GM12878 (cell line): ENCODE data around the gene CYBB. TPM values are rescaled to one million over a fixed set of nuclear protein-coding genes. Genes with fewer than 3 reads are reported as not detected.

ENCODE experiments used
- ASH2L ChIP-seq: fragments of 300-600, 200-600 bp; sonication (generic); IDR thresholded peaks from 2 replicates; pipeline ENCODE4 v1.6.1; 2017; ENCODE audit warnings: low read depth, mild to moderate bottlenecking, borderline replicate concordance
- BHLHE40 ChIP-seq, 2 experiments: fragments of 450-650 bp in 1 of 2; IDR thresholded peaks; 2 replicates each; pipeline ENCODE4 v1.6.1; 2011 to 2017; ENCODE audit warnings: low read depth in 2 of 2, borderline replicate concordance in 1 of 2, improper control_type of control experiment in 1 of 2, low read length in 1 of 2, mild to moderate bottlenecking in 1 of 2
- EP300 ChIP-seq, 2 experiments: fragments of 150-350 bp in 1 of 2; IDR thresholded peaks; 2 replicates each; pipeline ENCODE4 v1.6.1; 2011 to 2012; ENCODE audit warnings: low read depth in 2 of 2, low read length in 2 of 2, borderline replicate concordance in 1 of 2, improper control_type of control experiment in 1 of 2, inconsistent platforms in 1 of 2; ENCODE audit not compliant: control insufficient read depth in 1 of 2
- HDAC6 ChIP-seq: fragments of 200-600 bp; sonication (generic); IDR thresholded peaks from one replicate; pipeline ENCODE4 v1.8.0; 2017; ENCODE audit warnings: antibody characterized with exemption; ENCODE audit not compliant: unreplicated experiment
- IKZF2 ChIP-seq, 2 experiments: fragments of 450-650 bp; IDR thresholded peaks; 2 replicates each; pipeline ENCODE4 v1.6.1; 2017; ENCODE audit warnings: mild to moderate bottlenecking in 2 of 2, moderate library complexity in 2 of 2
- MEF2A ChIP-seq: IDR thresholded peaks from 2 replicates; pipeline ENCODE4 v1.6.1; 2011; ENCODE audit warnings: low read depth, mild to moderate bottlenecking, low read length, moderate library complexity; ENCODE audit not compliant: insufficient read depth
- MTA3 ChIP-seq: IDR thresholded peaks from 2 replicates; pipeline ENCODE4 v1.6.1; 2012; ENCODE audit warnings: low read length, inconsistent platforms, borderline replicate concordance
- SMARCA5 ChIP-seq: fragments of 450-650 bp; IDR thresholded peaks from 2 replicates; pipeline ENCODE4 v1.6.1; 2017; ENCODE audit warnings: mild to moderate bottlenecking
- SMC3 ChIP-seq: IDR thresholded peaks from 2 replicates; pipeline ENCODE4 v1.6.1; 2011; ENCODE audit warnings: low read length, improper control_type of control experiment, borderline replicate concordance
- STAT1 ChIP-seq: fragments of 450-650 bp; conservative IDR thresholded peaks from 2 replicates; pipeline ENCODE4 v1.6.1; 2014; ENCODE audit warnings: antibody characterized with exemption, mild to moderate bottlenecking
- STAT3 ChIP-seq: IDR thresholded peaks from 2 replicates; pipeline ENCODE4 v1.6.1; 2011; ENCODE audit warnings: low read depth, low read length, improper control_type of control experiment
- SUZ12 ChIP-seq: fragments of 200-600 bp; sonication (generic); IDR thresholded peaks from one replicate; pipeline ENCODE4 v1.6.1; 2018; ENCODE audit warnings: antibody characterized with exemption, mild to moderate bottlenecking; ENCODE audit not compliant: unreplicated experiment
- TCF12 ChIP-seq: IDR thresholded peaks from 2 replicates; pipeline ENCODE4 v1.6.1; 2011; ENCODE audit warnings: low read depth, mild to moderate bottlenecking, low read length
- TCF3 ChIP-seq: IDR thresholded peaks from 2 replicates; pipeline ENCODE4 v1.6.1; 2012; ENCODE audit warnings: low read depth, mild to moderate bottlenecking, low read length, borderline replicate concordance; ENCODE audit not compliant: insufficient read depth
- ZNF274 ChIP-seq: IDR thresholded peaks from one replicate; pipeline ENCODE4 v1.8.0; 2011; ENCODE audit not compliant: insufficient read length, insufficient read depth
- ZNF622 ChIP-seq: fragments of 450-650 bp; IDR thresholded peaks from 2 replicates; pipeline ENCODE4 v1.6.1; 2017; ENCODE audit warnings: mild to moderate bottlenecking, inconsistent platforms
- ZSCAN29 ChIP-seq: fragments of 450-650 bp; IDR thresholded peaks from 2 replicates; pipeline ENCODE4 v1.6.1; 2017; ENCODE audit warnings: mild to moderate bottlenecking, moderate library complexity
- polyA plus RNA-seq, 11 experiments: library from polyadenylated mRNA; depleted of rRNA in 4 of 11; unstranded in 6 of 11; stranded (reverse) in 5 of 11; fragments of >200 nt; fragmentation: Nextera tagmentation in 4 of 11; fragmentation: Illumina TruSeq in 1 of 11; extraction: Ambion mirVana in 4 of 11; extraction: Trizol in 1 of 11; gene quantifications; 1 replicate in 1 of 11; 2 replicates in 10 of 11; pipeline versions ENCODE4 v1.2.1 to v1.2.3, GENCODE V29; 2011 to 2016; ENCODE audit warnings: inconsistent platforms in 2 of 11, missing spikeins in 2 of 11, low read depth in 1 of 11
- total RNA-seq, 4 experiments: library from RNA; depleted of rRNA in 3 of 4; stranded (reverse); fragments of >200 nt in 3 of 4; fragmentation: Illumina TruSeq in 1 of 4; extraction: Trizol in 1 of 4; gene quantifications; 2 replicates each; pipeline versions ENCODE4 v1.2.1 to v1.2.3, GENCODE V29; 2013 to 2021
- TF ChIP-seq, protein P1 (sequence below): fragments of 450-650 bp; IDR thresholded peaks from 2 replicates; pipeline ENCODE4 v1.6.1; 2017; ENCODE audit warnings: mild to moderate bottlenecking, moderate library complexity
- TF ChIP-seq, protein P2 (sequence below): fragments of 450-650 bp; IDR thresholded peaks from 2 replicates; pipeline ENCODE4 v1.6.1; 2017; ENCODE audit warnings: mild to moderate bottlenecking, low read depth, inconsistent platforms; ENCODE audit not compliant: poor library complexity, severe bottlenecking
- TF ChIP-seq, protein P3 (sequence below): IDR thresholded peaks from 2 replicates; pipeline ENCODE4 v1.6.1; 2012; ENCODE audit warnings: low read depth, low read length, improper control_type of control experiment
- TF ChIP-seq, protein P4 (sequence below): fragments of 450-650 bp; IDR thresholded peaks from 2 replicates; pipeline ENCODE4 v1.6.1; 2017; ENCODE audit warnings: antibody characterized with exemption, mild to moderate bottlenecking, moderate library complexity

The CYBB gene
- total and polyA plus RNA-seq, 10 of the 15 experiments (the other 5 are each of a cell fraction or from before 2014, with no cell fraction given), result 6.2 to 73.9 (median 24.8) TPM

DNA sequence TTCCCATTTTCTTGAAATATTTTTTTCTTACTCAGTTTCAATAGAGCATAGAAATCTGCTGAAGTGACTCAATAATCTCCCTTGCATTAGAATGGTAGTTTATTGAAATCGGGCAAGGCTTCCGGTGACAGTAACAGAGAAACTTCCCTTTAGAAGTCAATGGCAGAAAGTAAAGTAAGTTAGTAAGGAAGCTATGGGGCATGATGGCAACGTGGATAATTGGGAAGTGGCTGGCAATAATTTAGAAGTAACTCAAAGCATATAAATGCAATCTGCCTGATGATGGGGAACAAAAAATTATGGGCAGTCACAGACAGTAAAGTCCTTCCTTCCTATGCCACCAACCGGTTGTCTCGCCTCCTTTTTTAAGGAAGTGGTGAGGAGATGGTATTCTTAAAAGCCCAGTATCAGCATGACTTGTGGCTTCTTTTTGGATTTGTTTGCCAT lies 7.6 kb downstream of the CYBB start (continued):
- no peak for TF ChIP-seq ZNF274
- TF ChIP-seq, protein P1, sequence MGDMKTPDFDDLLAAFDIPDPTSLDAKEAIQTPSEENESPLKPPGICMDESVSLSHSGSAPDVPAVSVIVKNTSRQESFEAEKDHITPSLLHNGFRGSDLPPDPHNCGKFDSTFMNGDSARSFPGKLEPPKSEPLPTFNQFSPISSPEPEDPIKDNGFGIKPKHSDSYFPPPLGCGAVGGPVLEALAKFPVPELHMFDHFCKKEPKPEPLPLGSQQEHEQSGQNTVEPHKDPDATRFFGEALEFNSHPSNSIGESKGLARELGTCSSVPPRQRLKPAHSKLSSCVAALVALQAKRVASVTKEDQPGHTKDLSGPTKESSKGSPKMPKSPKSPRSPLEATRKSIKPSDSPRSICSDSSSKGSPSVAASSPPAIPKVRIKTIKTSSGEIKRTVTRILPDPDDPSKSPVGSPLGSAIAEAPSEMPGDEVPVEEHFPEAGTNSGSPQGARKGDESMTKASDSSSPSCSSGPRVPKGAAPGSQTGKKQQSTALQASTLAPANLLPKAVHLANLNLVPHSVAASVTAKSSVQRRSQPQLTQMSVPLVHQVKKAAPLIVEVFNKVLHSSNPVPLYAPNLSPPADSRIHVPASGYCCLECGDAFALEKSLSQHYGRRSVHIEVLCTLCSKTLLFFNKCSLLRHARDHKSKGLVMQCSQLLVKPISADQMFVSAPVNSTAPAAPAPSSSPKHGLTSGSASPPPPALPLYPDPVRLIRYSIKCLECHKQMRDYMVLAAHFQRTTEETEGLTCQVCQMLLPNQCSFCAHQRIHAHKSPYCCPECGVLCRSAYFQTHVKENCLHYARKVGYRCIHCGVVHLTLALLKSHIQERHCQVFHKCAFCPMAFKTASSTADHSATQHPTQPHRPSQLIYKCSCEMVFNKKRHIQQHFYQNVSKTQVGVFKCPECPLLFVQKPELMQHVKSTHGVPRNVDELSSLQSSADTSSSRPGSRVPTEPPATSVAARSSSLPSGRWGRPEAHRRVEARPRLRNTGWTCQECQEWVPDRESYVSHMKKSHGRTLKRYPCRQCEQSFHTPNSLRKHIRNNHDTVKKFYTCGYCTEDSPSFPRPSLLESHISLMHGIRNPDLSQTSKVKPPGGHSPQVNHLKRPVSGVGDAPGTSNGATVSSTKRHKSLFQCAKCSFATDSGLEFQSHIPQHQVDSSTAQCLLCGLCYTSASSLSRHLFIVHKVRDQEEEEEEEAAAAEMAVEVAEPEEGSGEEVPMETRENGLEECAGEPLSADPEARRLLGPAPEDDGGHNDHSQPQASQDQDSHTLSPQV, result no peak
- TF ChIP-seq, protein P2, sequence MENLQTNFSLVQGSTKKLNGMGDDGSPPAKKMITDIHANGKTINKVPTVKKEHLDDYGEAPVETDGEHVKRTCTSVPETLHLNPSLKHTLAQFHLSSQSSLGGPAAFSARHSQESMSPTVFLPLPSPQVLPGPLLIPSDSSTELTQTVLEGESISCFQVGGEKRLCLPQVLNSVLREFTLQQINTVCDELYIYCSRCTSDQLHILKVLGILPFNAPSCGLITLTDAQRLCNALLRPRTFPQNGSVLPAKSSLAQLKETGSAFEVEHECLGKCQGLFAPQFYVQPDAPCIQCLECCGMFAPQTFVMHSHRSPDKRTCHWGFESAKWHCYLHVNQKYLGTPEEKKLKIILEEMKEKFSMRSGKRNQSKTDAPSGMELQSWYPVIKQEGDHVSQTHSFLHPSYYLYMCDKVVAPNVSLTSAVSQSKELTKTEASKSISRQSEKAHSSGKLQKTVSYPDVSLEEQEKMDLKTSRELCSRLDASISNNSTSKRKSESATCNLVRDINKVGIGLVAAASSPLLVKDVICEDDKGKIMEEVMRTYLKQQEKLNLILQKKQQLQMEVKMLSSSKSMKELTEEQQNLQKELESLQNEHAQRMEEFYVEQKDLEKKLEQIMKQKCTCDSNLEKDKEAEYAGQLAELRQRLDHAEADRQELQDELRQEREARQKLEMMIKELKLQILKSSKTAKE, result no peak
- TF ChIP-seq IKZF2 (IDR thresholded peaks at IDR 0.05), result peak in 1 of 2 experiments; percentile 63; a peak in 3 of 4 replicates
- no peak for TF ChIP-seq ZNF622
- TF ChIP-seq TCF3, result no peak
- no peak for TF ChIP-seq SUZ12
- TF ChIP-seq STAT1, result no peak
- TF ChIP-seq, protein P3, sequence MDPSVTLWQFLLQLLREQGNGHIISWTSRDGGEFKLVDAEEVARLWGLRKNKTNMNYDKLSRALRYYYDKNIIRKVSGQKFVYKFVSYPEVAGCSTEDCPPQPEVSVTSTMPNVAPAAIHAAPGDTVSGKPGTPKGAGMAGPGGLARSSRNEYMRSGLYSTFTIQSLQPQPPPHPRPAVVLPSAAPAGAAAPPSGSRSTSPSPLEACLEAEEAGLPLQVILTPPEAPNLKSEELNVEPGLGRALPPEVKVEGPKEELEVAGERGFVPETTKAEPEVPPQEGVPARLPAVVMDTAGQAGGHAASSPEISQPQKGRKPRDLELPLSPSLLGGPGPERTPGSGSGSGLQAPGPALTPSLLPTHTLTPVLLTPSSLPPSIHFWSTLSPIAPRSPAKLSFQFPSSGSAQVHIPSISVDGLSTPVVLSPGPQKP, result peak; percentile 31; the same call in 1 of the 2 replicates
- no peak for TF ChIP-seq MTA3
- no peak for TF ChIP-seq HDAC6
- TF ChIP-seq, protein P4, sequence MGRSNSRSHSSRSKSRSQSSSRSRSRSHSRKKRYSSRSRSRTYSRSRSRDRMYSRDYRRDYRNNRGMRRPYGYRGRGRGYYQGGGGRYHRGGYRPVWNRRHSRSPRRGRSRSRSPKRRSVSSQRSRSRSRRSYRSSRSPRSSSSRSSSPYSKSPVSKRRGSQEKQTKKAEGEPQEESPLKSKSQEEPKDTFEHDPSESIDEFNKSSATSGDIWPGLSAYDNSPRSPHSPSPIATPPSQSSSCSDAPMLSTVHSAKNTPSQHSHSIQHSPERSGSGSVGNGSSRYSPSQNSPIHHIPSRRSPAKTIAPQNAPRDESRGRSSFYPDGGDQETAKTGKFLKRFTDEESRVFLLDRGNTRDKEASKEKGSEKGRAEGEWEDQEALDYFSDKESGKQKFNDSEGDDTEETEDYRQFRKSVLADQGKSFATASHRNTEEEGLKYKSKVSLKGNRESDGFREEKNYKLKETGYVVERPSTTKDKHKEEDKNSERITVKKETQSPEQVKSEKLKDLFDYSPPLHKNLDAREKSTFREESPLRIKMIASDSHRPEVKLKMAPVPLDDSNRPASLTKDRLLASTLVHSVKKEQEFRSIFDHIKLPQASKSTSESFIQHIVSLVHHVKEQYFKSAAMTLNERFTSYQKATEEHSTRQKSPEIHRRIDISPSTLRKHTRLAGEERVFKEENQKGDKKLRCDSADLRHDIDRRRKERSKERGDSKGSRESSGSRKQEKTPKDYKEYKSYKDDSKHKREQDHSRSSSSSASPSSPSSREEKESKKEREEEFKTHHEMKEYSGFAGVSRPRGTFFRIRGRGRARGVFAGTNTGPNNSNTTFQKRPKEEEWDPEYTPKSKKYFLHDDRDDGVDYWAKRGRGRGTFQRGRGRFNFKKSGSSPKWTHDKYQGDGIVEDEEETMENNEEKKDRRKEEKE, result no peak
- no peak for TF ChIP-seq TCF12
- TF ChIP-seq ZSCAN29, result no peak
- TF ChIP-seq EP300 (IDR thresholded peaks at IDR 0.05; ENCODE audit: borderline replicate concordance in 1 of 2, control insufficient read depth in 1 of 2, low read depth in 2 of 2, low read length in 2 of 2), result peak in 1 of 2 experiments; percentile 64; a peak in 1 of 4 replicates
- no peak for TF ChIP-seq SMARCA5
- no peak for TF ChIP-seq ASH2L
- 0 out of 2 replicates have a peak, but pooled peaks have one; percentile 10 for TF ChIP-seq MEF2A
- TF ChIP-seq STAT3, result no peak
- no peak for TF ChIP-seq BHLHE40 (IDR thresholded peaks at IDR 0.05; ENCODE audit: borderline replicate concordance in 1 of 2, low read depth in 2 of 2, low read length in 1 of 2)
- TF ChIP-seq SMC3, result no peak
